ENCODE data around the gene XRN1.

DNA sequence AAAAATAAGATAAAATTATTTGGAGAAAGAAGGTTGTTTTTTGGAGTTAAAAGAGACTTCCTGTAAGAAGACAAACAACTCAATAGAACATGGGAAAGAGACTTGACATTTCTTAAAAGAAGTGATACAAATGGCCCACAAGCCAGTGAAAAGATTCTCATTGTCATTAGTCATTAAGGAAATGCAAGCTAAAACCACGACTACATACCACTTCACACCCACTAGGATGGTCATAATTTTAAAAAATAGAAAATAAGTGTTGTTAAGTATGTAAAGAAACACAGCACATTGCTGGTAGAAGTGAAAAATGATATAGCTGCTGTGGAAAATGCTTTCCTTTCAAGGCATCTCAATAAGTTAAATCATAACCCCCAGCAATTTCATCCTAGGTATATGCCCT lies 178.1 kb downstream of the XRN1 start:
- no peak for TF ChIP-seq EZH2 (IDR thresholded peaks at IDR 0.05)
- no peak for TF ChIP-seq POLR2AphosphoS5 (IDR thresholded peaks at IDR 0.05; ENCODE audit: borderline replicate concordance, low read depth, low read length)
